ENCODE results near the gene TECPR2.

The TECPR2 gene

DNA sequence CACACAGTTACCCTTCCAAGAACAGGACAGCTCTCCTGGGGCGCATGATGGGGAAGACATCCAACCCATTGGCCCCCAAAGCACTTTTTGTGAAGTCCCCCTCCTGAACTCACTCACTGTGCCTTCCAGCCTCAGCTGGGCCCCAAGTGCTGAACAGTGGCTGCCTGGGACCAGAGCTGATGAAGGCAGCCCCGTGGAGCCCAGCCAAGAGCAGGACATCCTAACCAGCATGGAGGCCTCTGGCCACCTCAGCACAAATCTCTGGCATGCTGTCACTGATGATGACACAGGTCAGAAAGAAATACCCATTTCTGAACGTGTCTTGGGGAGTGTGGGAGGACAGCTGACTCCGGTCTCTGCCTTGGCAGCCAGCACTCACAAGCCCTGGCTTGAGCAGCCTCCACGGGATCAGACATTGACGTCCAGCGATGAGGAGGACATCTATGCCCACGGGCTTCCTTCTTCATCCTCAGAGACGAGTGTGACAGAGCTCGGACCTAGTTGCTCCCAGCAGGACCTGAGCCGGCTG, 72.0 kb downstream of the TECPR2 start:
- no peak for DNase-seq

DNA sequence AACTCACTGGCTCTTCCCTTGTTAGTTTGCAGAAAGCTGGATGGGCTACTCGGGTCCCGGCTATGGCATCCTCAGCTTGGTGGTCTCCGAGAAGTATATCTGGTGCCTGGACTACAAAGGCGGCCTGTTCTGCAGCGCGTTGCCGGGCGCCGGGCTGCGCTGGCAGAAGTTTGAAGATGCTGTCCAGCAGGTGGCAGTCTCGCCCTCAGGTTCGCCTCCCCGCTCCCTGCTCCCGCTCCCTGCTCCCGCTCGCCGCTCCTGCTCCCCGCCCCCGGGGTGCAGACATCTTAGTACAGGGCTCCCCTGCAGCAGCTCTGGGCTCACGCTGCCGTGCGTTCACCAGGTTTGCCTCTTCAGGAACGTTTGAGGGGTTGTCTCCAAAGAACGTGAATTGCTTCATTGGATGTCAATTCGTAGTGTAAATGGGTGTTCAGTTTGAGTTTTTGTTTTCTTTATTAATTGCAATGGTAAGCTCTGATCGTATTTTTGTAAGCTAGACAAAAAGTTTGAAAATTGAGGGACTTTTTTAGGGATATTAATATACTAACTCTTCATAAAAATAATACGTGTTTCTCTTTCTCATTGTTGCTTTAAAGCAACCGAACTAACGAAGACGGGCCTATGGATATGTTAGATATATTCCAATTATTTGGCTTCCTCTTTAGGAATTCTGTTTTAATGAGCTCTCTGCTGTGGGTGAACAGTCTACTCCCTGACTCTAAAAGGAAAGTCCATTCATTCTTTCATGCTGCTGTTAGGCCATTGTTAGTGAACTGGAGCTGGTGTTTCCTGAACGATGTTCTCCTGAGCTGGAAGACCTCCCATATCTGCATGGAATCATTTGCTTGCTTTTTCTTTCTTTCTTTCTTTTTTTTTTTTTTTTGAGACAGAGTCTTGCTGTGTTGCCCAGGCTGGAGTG, 75.5 kb downstream of the TECPR2 start:
- no peak for DNase-seq

GRCh38 chr14:102439556-102439955, 76.8 kb downstream of the TECPR2 start:
- DNase-seq, result no peak

GRCh38 chr14:102440392-102440791, 77.7 kb downstream of the TECPR2 start:
- DNase-seq, result no peak

- DNase-seq, result no peak
Measured at GRCh38 chr14:102442241-102443211, 79.8 kb downstream of the TECPR2 start.

DNA sequence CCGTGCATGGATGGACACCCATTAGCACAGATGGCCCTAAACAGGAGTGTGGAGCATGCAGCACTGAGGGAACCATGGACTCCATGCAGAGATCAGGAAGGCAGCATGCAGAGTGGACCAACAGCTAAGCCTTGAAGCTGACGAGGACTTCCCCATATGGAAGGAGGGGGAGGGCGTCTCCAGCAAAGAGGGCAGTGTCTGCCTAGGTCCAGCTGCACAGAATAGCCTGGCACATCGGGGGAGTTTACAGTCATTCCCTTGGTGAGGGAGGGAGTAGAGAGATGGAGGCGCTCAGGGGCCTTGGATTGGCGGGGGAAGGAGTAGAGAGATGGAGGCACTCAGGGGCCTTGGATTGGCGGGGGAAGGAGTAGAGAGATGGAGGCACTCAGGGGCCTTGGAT, 82.3 kb downstream of the TECPR2 start:
- DNase-seq, result no peak

DNA sequence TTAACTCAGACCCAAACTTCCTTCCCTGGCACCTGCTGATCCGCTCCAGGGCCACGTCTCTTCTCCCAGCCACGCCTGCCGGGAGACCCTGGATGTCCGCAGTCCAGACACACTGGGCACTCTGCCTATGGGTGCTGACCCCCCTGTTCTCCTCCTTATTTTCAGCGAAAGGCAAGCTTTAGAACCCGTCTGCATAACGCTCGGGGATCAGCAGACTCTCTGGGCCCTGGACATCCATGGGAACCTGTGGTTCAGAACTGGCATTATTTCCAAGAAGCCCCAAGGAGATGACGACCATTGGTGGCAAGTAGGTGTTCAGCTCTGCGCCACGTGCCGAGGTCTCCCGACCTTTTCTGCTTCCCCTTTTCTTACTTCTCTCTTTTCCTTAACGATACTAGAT, 82.9 kb downstream of the TECPR2 start:
- no peak for DNase-seq

DNA sequence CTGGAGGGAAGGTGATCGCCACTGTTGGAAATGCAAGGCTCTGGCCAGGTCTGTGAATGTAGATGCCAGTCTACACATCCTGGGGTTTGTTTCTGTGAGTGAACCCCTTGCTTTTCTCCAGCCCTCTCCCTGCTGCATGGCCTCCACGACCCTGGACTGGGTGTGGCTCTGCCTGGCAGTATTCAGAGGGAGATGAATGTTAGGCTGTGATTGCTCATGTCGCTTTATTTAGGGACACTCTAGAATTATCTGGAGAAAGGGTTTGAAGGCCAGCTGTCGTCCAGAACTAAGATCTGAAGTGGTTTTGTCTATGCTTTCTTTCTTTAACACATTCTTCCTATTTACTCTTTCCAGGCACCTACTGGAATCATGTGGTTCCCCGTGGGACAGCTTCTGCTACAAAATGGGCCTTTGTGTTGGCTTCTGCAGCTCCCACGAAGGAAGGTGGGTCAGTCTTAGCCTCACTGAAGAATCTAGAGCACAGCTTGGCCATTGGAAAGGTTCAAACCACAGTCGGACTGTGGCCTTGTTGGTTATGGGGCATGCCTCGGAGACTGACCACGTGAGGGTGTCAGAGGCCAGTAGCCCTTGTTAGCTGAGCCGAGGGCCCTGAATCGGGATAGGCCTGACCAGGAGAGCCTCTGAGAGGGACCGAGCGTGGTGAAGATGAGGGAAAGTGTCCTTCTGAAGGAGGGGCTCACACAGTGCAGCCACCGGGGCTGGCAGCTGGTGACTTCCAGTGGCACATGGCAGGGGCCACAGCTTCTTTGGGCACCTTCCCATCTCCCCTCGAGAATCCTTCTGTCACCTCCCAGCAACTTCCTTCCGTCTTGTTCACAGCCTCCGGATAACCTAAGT, 87.7 kb downstream of the TECPR2 start:
- no peak for DNase-seq

DNA sequence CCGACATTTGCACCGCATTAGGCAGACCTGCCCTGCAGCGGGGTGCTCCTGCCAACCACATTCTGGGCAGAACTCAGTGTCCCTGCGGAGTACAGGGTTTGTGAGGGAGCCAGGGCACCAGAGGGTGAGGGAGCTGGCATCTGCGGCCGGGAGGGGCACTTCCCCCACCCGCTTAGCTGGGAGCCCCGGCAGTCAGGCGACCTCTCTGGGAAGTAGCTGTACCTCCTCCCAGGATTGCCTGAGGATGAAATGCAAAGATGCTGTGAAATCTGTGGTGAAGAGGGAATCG, 88.3 kb downstream of the TECPR2 start:
- DNase-seq, result no peak

DNA sequence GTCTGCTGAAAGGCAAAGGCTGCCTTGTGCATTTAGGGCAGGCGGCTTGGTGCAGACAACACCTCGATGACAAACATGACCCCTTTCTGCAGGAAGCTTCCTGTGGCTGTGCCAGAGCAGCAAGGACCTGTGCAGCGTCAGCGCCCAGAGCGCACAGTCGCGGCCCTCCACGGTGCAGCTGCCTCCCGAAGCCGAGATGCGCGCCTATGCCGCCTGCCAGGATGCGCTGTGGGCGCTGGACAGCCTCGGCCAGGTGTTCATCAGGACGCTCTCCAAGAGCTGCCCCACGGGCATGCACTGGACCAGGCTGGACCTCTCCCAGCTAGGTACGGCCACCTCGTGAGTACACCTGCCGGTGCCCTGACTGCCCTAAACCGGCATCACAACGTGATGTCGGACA, 89.6 kb downstream of the TECPR2 start:
- DNase-seq, result no peak

DNA sequence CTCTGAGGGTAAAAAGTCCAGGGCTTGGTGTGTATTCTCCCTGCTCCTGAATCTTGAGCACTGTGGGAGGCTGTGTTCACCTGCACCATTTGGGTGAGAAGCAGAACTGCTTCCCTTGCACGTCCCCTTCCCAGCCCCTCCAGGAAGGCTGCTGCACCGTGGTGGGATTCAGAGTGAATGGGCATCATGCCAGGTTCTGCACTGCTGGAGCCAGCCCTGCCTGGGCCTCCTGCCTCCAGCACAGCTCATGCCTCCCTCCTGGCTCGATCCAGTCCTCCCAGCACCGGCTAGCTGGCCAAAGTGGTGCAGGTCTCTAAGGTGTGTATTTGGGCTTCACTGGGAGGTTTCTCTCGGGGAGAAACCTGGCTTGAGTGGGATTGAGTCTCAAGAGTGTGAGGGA, 92.0 kb downstream of the TECPR2 start:
- no peak for DNase-seq

DNA sequence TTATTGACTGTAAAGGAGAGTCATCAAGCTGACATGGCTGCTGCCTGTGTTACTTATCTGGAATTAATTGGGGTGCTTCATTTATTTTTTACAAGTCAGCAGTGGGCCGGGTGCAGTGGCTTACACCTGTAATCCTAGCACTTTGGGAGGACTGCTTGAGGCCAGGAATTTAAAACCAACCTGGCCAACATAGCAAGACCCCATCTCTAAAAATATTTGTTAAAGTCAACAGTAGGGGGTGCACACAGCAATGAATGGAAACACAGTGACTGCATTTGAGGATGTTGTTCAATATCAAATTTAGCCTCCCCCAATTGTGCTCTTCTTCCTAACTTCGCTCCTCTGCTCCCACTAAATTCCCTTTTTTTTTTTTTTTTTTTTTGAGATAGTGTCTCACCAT, 94.8 kb downstream of the TECPR2 start:
- no peak for DNase-seq

DNA sequence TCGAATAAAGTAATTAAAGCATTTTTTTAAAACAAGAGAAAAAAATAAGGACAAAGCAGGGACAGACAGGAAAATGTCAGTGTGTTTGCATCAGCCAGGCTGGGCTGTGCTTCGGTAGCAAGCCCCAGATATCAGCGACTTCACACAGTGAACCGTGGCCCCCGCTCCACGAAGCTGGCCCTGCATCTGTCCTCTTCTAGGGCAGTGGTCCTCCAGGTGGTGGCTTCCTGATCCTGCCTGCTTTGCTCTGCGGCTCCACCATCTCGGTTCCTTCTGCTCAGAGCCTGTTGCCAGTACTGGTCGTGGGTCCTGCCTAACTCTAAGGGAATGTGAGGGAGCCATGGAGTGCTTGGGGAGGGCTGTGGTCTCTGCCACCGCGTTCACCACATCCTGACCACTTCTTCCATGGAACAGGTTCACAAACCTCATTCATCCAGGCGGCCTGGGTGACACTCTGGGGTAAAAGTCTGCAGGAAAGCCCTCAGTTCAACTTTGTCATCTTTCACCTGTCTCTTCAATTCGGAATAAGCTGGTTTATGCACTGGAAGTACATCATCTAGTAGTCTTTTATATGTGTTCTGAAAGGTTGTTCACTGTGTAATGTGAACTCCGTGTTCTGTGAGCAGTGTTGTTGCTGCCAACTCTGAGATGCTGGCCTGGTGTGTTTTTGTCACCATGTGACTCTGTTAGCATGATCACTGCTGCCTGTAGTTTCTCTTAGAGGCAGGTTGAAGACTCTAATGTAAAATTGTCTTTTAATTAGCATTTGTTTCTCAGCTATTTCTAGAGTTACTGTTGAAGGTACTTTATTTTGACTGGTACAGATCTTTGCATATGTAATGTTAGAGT, 99.0 kb downstream of the TECPR2 start:
- DNase-seq, result no peak

GRCh38 chr14:102462391-102462790, 99.7 kb downstream of the TECPR2 start:
- no peak for DNase-seq

DNA sequence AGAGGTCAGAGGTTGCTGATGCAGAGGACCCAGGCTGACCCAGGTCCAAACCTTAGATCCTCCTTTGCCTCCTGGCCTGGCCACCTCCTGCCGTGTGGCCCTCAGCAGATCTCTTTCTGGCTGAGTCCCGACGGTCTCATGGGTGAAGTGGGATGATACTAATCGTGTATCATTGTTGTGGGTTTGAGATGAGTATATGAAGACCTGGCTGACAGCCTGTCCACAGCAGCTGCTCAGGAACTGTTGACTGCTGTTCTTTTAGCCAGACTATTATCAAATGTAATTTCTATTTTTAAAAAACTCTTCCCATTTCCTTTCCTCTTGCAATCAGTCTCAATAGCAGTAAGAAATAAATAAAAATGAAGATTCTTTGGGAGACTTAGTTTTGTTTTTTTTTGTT, 101.3 kb downstream of the TECPR2 start:
- no peak for DNase-seq

- DNase-seq, result no peak
Measured at GRCh38 chr14:102464846-102465341, 102.2 kb downstream of the TECPR2 start.

DNA sequence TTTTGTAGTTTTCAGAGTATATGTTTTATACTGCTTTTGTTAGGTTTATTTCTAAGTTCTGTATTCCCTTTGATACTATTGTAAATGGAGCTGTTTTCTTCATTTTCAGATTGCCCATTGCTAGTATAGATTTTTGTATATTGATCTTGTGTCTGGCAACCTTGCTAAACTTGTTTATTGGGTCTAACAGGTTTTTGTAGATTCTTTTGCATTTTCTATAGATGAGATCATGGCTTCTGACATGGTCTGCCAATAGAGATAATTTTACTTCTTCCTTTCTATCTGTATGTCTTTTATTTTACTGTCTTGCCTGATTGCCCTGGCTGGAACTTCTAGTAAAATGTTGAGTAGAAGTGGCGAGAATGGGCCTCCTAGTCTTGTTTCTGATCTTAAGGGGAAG, 106.5 kb downstream of the TECPR2 start:
- DNase-seq, result no peak

GRCh38 chr14:102471921-102472790, 109.4 kb downstream of the TECPR2 start:
- no peak for DNase-seq

GRCh38 chr14:102472791-102473150, 110.0 kb downstream of the TECPR2 start:
- DNase-seq, result no peak

DNA sequence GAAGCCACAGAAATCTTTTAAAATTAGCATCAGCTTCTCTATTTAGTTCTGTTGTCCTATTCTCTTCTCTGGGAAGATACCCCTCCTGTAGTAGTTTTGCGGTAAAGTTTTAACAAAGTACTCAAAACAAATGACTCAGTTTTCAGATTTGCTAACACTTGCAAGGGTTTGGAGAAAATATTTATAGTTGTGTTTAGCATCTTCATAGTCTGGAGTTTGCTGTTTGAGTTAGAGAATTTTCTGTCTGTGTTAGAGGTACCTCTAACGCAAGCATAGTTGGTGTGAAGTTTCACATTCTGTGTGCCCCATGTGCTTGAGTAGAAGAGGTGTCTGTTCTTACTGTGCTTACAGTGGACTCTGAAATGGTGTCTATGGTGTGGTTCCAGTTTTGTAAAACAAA, 110.8 kb downstream of the TECPR2 start:
- DNase-seq, result no peak

- no peak for DNase-seq
Measured at GRCh38 chr14:102474934-102475333, 112.2 kb downstream of the TECPR2 start.
